Right atrium auricular region (tissue), 2 donors: Measurements from ENCODE around the gene PSMB1. TPM values are rescaled to one million over a fixed set of nuclear protein-coding genes. Genes with fewer than 3 reads are reported as not detected.

Experiments
- DNase-seq: peaks from one replicate; pipeline ENCODE4 v3.0.0-alpha.2; 2019; ENCODE audit warnings: low spot score
- H3K27ac ChIP-seq, 2 donors: fragments of 200-600 bp; sonication (generic); 1 replicate in 1 of 2; 2 replicates in 1 of 2; pipeline ENCODE4 v1.5.1; 2016 to 2019
- H3K27me3 ChIP-seq, 2 donors: fragments of 200-600 bp; sonication (generic); one replicate each; pipeline versions ENCODE4 v1.5.1 to v1.6.0; 2017 to 2019
- H3K36me3 ChIP-seq: fragments of 200-600 bp; sonication (generic); one replicate; pipeline ENCODE4 v1.5.1; 2016
- H3K4me1 ChIP-seq, 2 donors: fragments of 200-600 bp; sonication (generic); one replicate each; pipeline versions ENCODE4 v1.5.1 to v1.6.0; 2017 to 2019
- H3K4me3 ChIP-seq, 2 donors: fragments of 200-600 bp; sonication (generic); 1 replicate in 1 of 2; 2 replicates in 1 of 2; pipeline ENCODE4 v1.5.1; 2017 to 2019; ENCODE audit warnings: mild to moderate bottlenecking in 1 of 2, moderate library complexity in 1 of 2
- H3K9me3 ChIP-seq, 2 donors: fragments of 200-600 bp; sonication (generic); one replicate each; pipeline ENCODE4 v1.5.1; 2019
- total RNA-seq, 2 donors: library from RNA; depleted of rRNA; stranded (reverse); fragments of >200 nt; gene quantifications; one replicate each; pipeline ENCODE4 v1.1.0, GENCODE V29; 2016
- TF ChIP-seq, protein P1 (sequence below), 2 donors: fragments of 200-600 bp; sonication (generic); IDR thresholded peaks; one replicate each; pipeline ENCODE4 v1.5.1; 2019; ENCODE audit warnings: antibody characterized with exemption in 2 of 2

The PSMB1 gene
- 100 to 1,000 TPM; 188 to 245 TPM for total RNA-seq

DNA sequence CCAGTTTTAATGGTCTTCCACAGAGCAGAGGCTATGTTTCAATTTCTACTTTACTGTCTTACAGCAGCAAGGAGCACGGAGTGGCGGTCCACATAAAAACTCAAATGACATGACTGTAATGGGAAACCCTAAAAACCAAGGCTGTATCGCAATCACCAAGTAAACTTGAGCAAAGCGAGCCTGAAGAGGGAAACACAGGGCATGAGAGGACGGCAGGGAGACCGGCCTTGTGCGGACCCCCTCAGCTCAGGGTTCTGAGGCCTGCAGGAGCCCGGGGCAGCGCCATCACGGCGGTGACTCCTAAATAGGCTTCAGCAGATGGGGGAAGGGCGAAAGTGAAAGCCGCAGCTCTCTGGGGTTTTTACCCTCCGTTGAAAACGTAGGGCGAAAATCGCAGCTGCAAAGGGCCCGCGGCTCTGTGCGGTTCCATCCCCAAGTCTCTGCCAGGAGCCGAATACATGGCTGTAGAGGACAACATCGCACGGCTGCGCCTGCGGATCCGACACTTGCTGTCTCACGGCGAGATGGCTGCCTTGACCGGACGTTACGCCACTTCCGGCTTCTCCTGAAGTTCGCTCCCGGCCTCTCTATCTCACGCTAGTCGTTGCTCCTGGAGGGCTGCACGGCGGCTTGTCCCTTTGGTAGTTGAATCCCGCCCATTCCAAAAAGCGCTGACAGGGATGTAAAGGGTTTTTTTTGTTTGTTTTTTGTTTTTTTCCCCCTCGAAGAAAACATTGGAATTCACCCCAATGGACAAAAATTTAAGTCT, at the start of gene PSMB1:
Gene PSMB1, minus strand, starts transcription at position 543 of the 769 bp plus-strand sequence. Its CDS starts 65 bp downstream, at position 478.
- Histone ChIP-seq H3K4me1 (peaks cover 0 to 45% of the 10 kb centered on the region in 2 donors), H3K27ac (peak within 1 kb of the TSS; percentile 90 to 92), H3K9me3 (no peaks in the 10 kb centered on the region), H3K4me3 (peak within 1 kb of the TSS; percentile 71 to 81), H3K36me3 (peaks cover 9% of the 10 kb centered on the region), H3K27me3 (no peaks in the 10 kb centered on the region)
- TF ChIP-seq, protein P1, sequence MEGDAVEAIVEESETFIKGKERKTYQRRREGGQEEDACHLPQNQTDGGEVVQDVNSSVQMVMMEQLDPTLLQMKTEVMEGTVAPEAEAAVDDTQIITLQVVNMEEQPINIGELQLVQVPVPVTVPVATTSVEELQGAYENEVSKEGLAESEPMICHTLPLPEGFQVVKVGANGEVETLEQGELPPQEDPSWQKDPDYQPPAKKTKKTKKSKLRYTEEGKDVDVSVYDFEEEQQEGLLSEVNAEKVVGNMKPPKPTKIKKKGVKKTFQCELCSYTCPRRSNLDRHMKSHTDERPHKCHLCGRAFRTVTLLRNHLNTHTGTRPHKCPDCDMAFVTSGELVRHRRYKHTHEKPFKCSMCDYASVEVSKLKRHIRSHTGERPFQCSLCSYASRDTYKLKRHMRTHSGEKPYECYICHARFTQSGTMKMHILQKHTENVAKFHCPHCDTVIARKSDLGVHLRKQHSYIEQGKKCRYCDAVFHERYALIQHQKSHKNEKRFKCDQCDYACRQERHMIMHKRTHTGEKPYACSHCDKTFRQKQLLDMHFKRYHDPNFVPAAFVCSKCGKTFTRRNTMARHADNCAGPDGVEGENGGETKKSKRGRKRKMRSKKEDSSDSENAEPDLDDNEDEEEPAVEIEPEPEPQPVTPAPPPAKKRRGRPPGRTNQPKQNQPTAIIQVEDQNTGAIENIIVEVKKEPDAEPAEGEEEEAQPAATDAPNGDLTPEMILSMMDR (IDR thresholded peaks at IDR 0.05), result no peak
- peak; percentile 95 for DNase-seq

GRCh38 chr6:170597278-170597677, 44.2 kb upstream of the PSMB1 start:
- DNase-seq, result no peak
- Histone ChIP-seq H3K9me3 (no peaks in the 10 kb centered on the region), H3K27me3 (no peaks in the 10 kb centered on the region), H3K4me1 (no peaks in the 10 kb centered on the region), H3K27ac (no peak overlapping the region), H3K36me3 (no peaks in the 10 kb centered on the region), H3K4me3 (no peak overlapping the region)
- TF ChIP-seq, protein P1 (IDR thresholded peaks at IDR 0.05), result no peak

DNA sequence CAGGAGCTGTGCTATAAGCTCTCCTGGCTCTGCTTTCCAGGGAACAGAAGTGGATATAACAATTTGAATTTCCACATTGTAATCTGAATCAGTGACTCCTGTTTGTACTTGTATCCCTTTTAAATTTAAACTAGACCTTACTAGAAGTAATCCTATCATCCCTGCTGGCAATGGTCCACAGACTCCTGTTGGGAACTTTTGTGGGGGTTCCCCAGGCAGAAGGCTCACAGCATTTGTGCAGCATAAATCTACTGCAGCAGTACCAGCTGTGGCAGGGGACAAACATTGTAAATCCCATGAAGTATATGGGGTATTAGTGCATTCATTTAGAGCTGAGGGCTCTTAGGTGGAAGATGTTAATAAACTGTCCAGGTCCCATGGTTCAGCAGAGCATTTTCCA, 43.3 kb upstream of the PSMB1 start:
- Histone ChIP-seq H3K27ac (no peak overlapping the region), H3K4me3 (no peak overlapping the region), H3K27me3 (no peaks in the 10 kb centered on the region), H3K4me1 (no peaks in the 10 kb centered on the region), H3K9me3 (peaks cover 0 to under 1% of the 10 kb centered on the region in 2 donors), H3K36me3 (no peaks in the 10 kb centered on the region)
- DNase-seq, result no peak
- TF ChIP-seq, protein P1 (IDR thresholded peaks at IDR 0.05), result no peak

DNA sequence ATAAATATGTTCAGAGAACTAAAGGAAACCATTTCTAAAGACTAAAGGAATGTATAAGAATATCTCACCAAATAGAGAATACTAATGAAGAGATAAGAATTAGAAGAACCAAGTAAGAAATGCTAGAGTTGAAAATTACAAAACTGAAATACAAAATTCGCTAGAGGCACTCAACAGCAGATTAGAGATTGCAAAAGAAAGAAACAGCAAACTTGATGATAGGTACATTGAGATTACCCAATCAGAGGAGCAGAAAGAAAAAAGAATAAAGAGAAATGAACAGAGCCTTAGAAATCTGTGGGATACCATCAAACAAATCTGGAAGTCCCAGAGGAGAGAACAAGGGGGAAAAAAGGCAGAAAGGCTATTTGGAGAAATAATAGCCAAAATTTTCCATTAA, 37.6 kb upstream of the PSMB1 start:
- no peaks in the 10 kb centered on the region for H3K4me1 ChIP-seq
- H3K27me3 ChIP-seq, result no peaks in the 10 kb centered on the region
- no peaks in the 10 kb centered on the region for H3K36me3 ChIP-seq
- H3K4me3 ChIP-seq, result no peak overlapping the region
- H3K27ac ChIP-seq, result no peak overlapping the region
- no peak for DNase-seq
- TF ChIP-seq, protein P1 (IDR thresholded peaks at IDR 0.05), result no peak
- H3K9me3 ChIP-seq, result peaks cover 0 to 5% of the 10 kb centered on the region in 2 donors

GRCh38 chr6:170584954-170585498, 31.9 kb upstream of the PSMB1 start:
- H3K27me3 ChIP-seq, result no peaks in the 10 kb centered on the region
- H3K4me1 ChIP-seq, result peaks cover 0 to 15% of the 10 kb centered on the region in 2 donors
- H3K9me3 ChIP-seq, result no peaks in the 10 kb centered on the region
- H3K4me3 ChIP-seq, result peak overlapping the region; percentile 71 to 84
- TF ChIP-seq, protein P1 (IDR thresholded peaks at IDR 0.05), result no peak
- peak overlapping the region; percentile 83 to 90 for H3K27ac ChIP-seq
- H3K36me3 ChIP-seq, result peaks cover 22% of the 10 kb centered on the region
- DNase-seq, result no peak
